ENCODE data around the gene NDUFAF4. TPM values are rescaled to one million over a fixed set of nuclear protein-coding genes. Genes with fewer than 3 reads are reported as not detected.

NDUFAF4 gene
- total and polyA plus RNA-seq, 4 donors = 4.9 to 62.1 (median 10.4) TPM

DNA sequence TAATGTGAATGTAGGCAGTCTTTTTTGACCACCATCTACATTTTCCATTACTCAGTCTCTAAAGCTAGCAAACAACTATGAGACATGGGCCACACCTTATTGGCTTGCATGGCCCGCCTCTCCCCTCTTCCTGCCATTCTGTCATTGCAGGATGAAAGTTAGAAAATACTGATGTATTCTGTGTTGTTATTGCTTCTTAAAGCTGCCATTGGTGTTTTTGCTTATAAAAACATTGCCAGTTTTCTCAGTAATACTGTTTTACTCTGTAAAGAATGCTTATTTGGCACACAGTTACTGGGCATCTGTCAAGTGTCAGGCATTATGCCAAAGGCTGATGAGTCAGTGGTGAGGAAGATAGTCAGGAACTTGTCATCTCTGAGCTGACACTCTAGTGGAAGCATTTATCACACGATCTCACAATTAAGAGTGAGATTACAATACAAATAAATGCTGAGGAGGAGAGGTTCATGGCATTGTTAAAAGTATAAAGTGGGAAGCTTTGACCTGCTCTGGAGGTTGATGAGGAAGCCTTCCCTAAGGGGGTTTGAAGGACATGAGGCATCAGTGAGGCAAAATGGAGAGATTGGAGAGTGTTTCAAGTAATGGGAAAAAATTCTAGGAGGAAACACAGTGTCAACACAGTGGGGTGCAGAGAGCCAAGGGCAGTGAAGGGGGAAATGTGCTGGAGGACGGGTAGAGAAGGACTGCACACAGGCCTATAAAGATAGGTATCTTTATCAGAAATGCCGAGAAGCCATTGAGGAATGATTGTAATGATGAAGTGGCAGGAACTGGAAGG lies 41.5 kb upstream of the NDUFAF4 start:
- H3K9me3 ChIP-seq (ENCODE audit: control insufficient read depth in 4 of 4, low read length in 3 of 4) = no peaks in the 10 kb centered on the region
- no peaks in the 10 kb centered on the region for H3K4me1 ChIP-seq (ENCODE audit: control insufficient read depth in 4 of 4, insufficient read depth in 4 of 4, low read length in 3 of 4)
- H3K4me3 ChIP-seq (ENCODE audit: low read depth in 1 of 3, low read length in 3 of 3) = no peak overlapping the region
- 79% methylated on average over 4 of the region's 4 CpGs for WGBS
- no peaks in the 10 kb centered on the region for H3K36me3 ChIP-seq (ENCODE audit: control insufficient read depth in 4 of 4, insufficient read depth in 3 of 4, low read depth in 1 of 4, low read length in 3 of 4)
- H3K9ac ChIP-seq (ENCODE audit: low read depth in 1 of 2, low read length in 2 of 2) = no peak overlapping the region
- no peak for DNase-seq (ENCODE audit: low spot score)
- no peak overlapping the region for H3K27ac ChIP-seq (ENCODE audit: low read depth in 1 of 2, low read length in 2 of 2)
- TF ChIP-seq FOXA2 (IDR thresholded peaks at IDR 0.05) = no peak
- no peak for TF ChIP-seq GABPA (IDR thresholded peaks at IDR 0.05 in 1 of 2, conservative IDR thresholded peaks at IDR 0.05 in 1 of 2)
- no peak for TF ChIP-seq NR2F2 (IDR thresholded peaks at IDR 0.05)
- no peak for TF ChIP-seq EGR1 (IDR thresholded peaks at IDR 0.05; ENCODE audit: low read depth in 2 of 2)
- TF ChIP-seq ATF3 (IDR thresholded peaks at IDR 0.05) = no peak
- TF ChIP-seq FOXA1 (IDR thresholded peaks at IDR 0.05) = no peak
- no peak for TF ChIP-seq CTCF (IDR thresholded peaks at IDR 0.05; ENCODE audit: low read depth, low read length, missing input control)
- TF ChIP-seq HNF4A (conservative IDR thresholded peaks at IDR 0.05) = no peak
- no peak for TF ChIP-seq JUND (IDR thresholded peaks at IDR 0.05)
- no peak for TF ChIP-seq ZBTB33 (IDR thresholded peaks at IDR 0.05)
- no peak for TF ChIP-seq TAF1 (conservative IDR thresholded peaks at IDR 0.05)
- TF ChIP-seq HNF4G (IDR thresholded peaks at IDR 0.05) = no peak
- TF ChIP-seq SP1 (IDR thresholded peaks at IDR 0.05) = no peak
- no peak for TF ChIP-seq YY1 (IDR thresholded peaks at IDR 0.05)
- no peak for TF ChIP-seq RAD21 (IDR thresholded peaks at IDR 0.05)
- TF ChIP-seq, protein P1, sequence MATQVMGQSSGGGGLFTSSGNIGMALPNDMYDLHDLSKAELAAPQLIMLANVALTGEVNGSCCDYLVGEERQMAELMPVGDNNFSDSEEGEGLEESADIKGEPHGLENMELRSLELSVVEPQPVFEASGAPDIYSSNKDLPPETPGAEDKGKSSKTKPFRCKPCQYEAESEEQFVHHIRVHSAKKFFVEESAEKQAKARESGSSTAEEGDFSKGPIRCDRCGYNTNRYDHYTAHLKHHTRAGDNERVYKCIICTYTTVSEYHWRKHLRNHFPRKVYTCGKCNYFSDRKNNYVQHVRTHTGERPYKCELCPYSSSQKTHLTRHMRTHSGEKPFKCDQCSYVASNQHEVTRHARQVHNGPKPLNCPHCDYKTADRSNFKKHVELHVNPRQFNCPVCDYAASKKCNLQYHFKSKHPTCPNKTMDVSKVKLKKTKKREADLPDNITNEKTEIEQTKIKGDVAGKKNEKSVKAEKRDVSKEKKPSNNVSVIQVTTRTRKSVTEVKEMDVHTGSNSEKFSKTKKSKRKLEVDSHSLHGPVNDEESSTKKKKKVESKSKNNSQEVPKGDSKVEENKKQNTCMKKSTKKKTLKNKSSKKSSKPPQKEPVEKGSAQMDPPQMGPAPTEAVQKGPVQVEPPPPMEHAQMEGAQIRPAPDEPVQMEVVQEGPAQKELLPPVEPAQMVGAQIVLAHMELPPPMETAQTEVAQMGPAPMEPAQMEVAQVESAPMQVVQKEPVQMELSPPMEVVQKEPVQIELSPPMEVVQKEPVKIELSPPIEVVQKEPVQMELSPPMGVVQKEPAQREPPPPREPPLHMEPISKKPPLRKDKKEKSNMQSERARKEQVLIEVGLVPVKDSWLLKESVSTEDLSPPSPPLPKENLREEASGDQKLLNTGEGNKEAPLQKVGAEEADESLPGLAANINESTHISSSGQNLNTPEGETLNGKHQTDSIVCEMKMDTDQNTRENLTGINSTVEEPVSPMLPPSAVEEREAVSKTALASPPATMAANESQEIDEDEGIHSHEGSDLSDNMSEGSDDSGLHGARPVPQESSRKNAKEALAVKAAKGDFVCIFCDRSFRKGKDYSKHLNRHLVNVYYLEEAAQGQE (IDR thresholded peaks at IDR 0.05) = no peak
- no peaks in the 10 kb centered on the region for H3K27me3 ChIP-seq (ENCODE audit: control insufficient read depth in 4 of 4, insufficient read depth in 4 of 4, low read length in 3 of 4)
